ENCODE measurements around the gene AMY2A. TPM values are rescaled to one million over a fixed set of nuclear protein-coding genes. Genes with fewer than 3 reads are reported as not detected.

Gene AMY2A
- total and polyA plus RNA-seq, 2 of the 8 experiments (the other 6 are each of a cell fraction or from before 2014, with no cell fraction given): not detected

DNA sequence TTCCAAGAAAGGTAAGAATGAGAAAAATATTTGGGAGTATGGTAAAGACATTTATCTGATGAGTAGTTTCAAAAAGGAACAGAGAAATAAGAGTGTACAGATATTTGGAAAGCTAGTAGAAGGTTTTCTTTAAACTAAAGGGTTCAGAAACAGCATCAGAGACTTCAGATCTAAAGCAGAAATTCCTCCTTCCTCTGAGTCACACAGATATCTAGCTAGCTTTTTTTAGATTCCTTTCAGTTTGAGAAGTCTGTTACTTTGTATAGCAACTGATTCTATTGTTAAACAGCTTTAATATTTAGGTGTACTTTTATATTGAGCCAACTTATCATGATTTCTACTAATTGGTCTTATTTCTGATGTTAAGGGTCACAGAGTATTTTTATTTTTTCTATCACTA lies 41.2 kb upstream of the AMY2A start:
- Histone ChIP-seq H4K91ac (replicated peaks; ENCODE audit: insufficient read length, low read length) (no peak overlapping the region), H2AFZ (ENCODE audit: low read length) (no peak overlapping the region), H2BK15ac (ENCODE audit: low read length) (no peak overlapping the region), H4K5ac (ENCODE audit: insufficient read length, low read depth, low read length) (no peak overlapping the region), H3K4me2 (ENCODE audit: insufficient read depth in 1 of 2, low read depth in 2 of 2, low read length in 2 of 2) (no peak overlapping the region), H3K56ac (replicated peaks; ENCODE audit: insufficient read length, low read depth, low read length) (no peak overlapping the region), H3K27ac (ENCODE audit: low read depth, low read length) (no peak overlapping the region), H2BK5ac (ENCODE audit: low read depth, low read length) (no peak overlapping the region), H2AK5ac (ENCODE audit: low read depth, low read length) (no peak overlapping the region), H2BK20ac (ENCODE audit: low read length) (no peak overlapping the region), H3K18ac (ENCODE audit: extremely low read depth, low read length) (no peak overlapping the region), H4K8ac (ENCODE audit: extremely low read depth, insufficient read depth, low read length) (no peak overlapping the region), H3K36me3 (ENCODE audit: control insufficient read depth in 2 of 4, insufficient read depth in 4 of 4, low read length in 3 of 4) (no peaks in the 10 kb centered on the region), H3K27me3 (replicated peaks in 1 of 4; ENCODE audit: control insufficient read depth in 3 of 4, extremely low read depth in 1 of 4, insufficient read depth in 3 of 4, low read length in 3 of 4) (no peaks in the 10 kb centered on the region), H3K23me2 (ENCODE audit: low read depth, low read length) (no peaks in the 10 kb centered on the region), H3K4me3 (ENCODE audit: extremely low read depth in 1 of 4, insufficient read depth in 2 of 4, low read depth in 3 of 4, low read length in 4 of 4) (no peak overlapping the region), H3K79me1 (ENCODE audit: low read depth, low read length) (no peaks in the 10 kb centered on the region), H3K23ac (ENCODE audit: insufficient read length) (no peak overlapping the region), H4K20me1 (replicated peaks in 1 of 2; ENCODE audit: control insufficient read depth in 1 of 2, insufficient read depth in 2 of 2, low read length in 2 of 2) (no peaks in the 10 kb centered on the region), H2BK12ac (ENCODE audit: low read depth, low read length) (no peak overlapping the region), H3K9me3 (ENCODE audit: insufficient read depth in 2 of 2, low read depth in 1 of 2, low read length in 1 of 2) (no peaks in the 10 kb centered on the region), H3K79me2 (ENCODE audit: control insufficient read depth in 1 of 2, insufficient read depth in 2 of 2, low read length in 2 of 2) (no peaks in the 10 kb centered on the region), H2BK120ac (replicated peaks; ENCODE audit: low read depth, low read length) (no peak overlapping the region), H3K14ac (ENCODE audit: insufficient read length) (no peak overlapping the region), H3K4ac (replicated peaks; ENCODE audit: insufficient read length, low read depth, low read length) (no peak overlapping the region), H3K4me1 (replicated peaks in 1 of 4; ENCODE audit: control insufficient read depth in 3 of 4, insufficient read depth in 4 of 4, low read length in 3 of 4) (no peaks in the 10 kb centered on the region), H3K9ac (replicated peaks in 1 of 4; ENCODE audit: extremely low read depth in 1 of 4, low read depth in 3 of 4, low read length in 3 of 4) (no peak overlapping the region)
- ChIA-PET CTCF (ENCODE audit: partially characterized antibody) (interaction anchor here (0.6 kb wide), 1 partner anchor 1274 kb away, joined by 4 read pairs; no protein-coding TSS in a partner anchor), POLR2A (ENCODE audit: partially characterized antibody) (interaction anchor here (1.2 kb wide), 1 partner anchor 9 kb away, joined by 3 read pairs; no protein-coding TSS in a partner anchor)
- DNase-seq (ENCODE audit: low read depth in 1 of 2, low spot score in 2 of 2): no peak
- TF ChIP-seq EGR1 (IDR thresholded peaks at IDR 0.05; ENCODE audit: borderline replicate concordance, low read depth, low read length): no peak
- TF ChIP-seq RFX5 (IDR thresholded peaks at IDR 0.05; ENCODE audit: borderline replicate concordance, low read depth, low read length): no peak
- no peak for TF ChIP-seq POU5F1 (IDR thresholded peaks at IDR 0.05; ENCODE audit: low read depth, low read length)
- TF ChIP-seq CTBP2 (IDR thresholded peaks at IDR 0.05; ENCODE audit: borderline replicate concordance, insufficient read depth, insufficient read length, low read length): no peak
- no peak for TF ChIP-seq RNF2 (IDR thresholded peaks at IDR 0.05; ENCODE audit: borderline replicate concordance, low read depth, low read length, missing control alignments, poor library complexity, severe bottlenecking)
- no peak for TF ChIP-seq RAD21 (IDR thresholded peaks at IDR 0.05 in 1 of 2, conservative IDR thresholded peaks at IDR 0.05 in 1 of 2; ENCODE audit: low read depth in 2 of 2, low read length in 2 of 2)
- TF ChIP-seq TAF1 (IDR thresholded peaks at IDR 0.05; ENCODE audit: low read depth, low read length): no peak
- no peak for TF ChIP-seq CEBPB (IDR thresholded peaks at IDR 0.05; ENCODE audit: low read depth, low read length)
- TF ChIP-seq SIN3A (conservative IDR thresholded peaks at IDR 0.05 in 1 of 2, IDR thresholded peaks at IDR 0.05 in 1 of 2; ENCODE audit: low read depth in 1 of 2, low read length in 2 of 2): no peak
- TF ChIP-seq NRF1 (IDR thresholded peaks at IDR 0.05; ENCODE audit: low read depth, low read length): no peak
- no peak for TF ChIP-seq FOSL1 (IDR thresholded peaks at IDR 0.05; ENCODE audit: insufficient read depth, low read depth, low read length)
- TF ChIP-seq SP1 (IDR thresholded peaks at IDR 0.05; ENCODE audit: low read depth, low read length): no peak
- TF ChIP-seq, protein P1, sequence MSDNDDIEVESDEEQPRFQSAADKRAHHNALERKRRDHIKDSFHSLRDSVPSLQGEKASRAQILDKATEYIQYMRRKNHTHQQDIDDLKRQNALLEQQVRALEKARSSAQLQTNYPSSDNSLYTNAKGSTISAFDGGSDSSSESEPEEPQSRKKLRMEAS (IDR thresholded peaks at IDR 0.05): no peak
- no peak for FAIRE-seq

All from H1 (cell line).